Activated CD4-positive, alpha-beta T cell treated with anti-CD3 and anti-CD28 coated beads, Interleukin-2, amount 10 ng/mL, durations not matched to agents 24 days and 14 days (primary cell): Measurements from ENCODE around the gene ISX. TPM values are rescaled to one million over a fixed set of nuclear protein-coding genes. Genes with fewer than 3 reads are reported as not detected.

ENCODE experiments used
- DNase-seq: peaks from one replicate; pipeline ENCODE4 v3.0.0; 2022
- H3K27ac Mint-ChIP-seq: one replicate; pipeline ENCODE4 v1.8.0; 2022; ENCODE audit warnings: mild to moderate bottlenecking, mixed read lengths
- H3K27me3 Mint-ChIP-seq: one replicate; pipeline ENCODE4 v1.8.0; 2022; ENCODE audit warnings: mixed read lengths
- H3K36me3 Mint-ChIP-seq: one replicate; pipeline ENCODE4 v1.8.0; 2022; ENCODE audit warnings: low read depth, mild to moderate bottlenecking, mixed read lengths
- H3K4me1 Mint-ChIP-seq: one replicate; pipeline ENCODE4 v1.8.0; 2021; ENCODE audit warnings: mixed read lengths
- H3K4me3 Mint-ChIP-seq: one replicate; pipeline ENCODE4 v1.8.0; 2022; ENCODE audit warnings: mild to moderate bottlenecking, moderate library complexity, mixed read lengths
- H3K9me3 Mint-ChIP-seq: one replicate; pipeline ENCODE4 v1.8.0; 2021; ENCODE audit warnings: mixed read lengths
- intact Hi-C: fragments of 100-400 bp; cut with micrococcal nuclease; formaldehyde crosslinking; loops from one replicate; pipeline ENCODE4 v1.15.1; 2023
- total RNA-seq: library from RNA; stranded (reverse); gene quantifications from 2 replicates; pipeline ENCODE4 v1.2.3, GENCODE V29; 2022

ISX gene
- total RNA-seq, 1 donor from 2014 or later: not detected

DNA sequence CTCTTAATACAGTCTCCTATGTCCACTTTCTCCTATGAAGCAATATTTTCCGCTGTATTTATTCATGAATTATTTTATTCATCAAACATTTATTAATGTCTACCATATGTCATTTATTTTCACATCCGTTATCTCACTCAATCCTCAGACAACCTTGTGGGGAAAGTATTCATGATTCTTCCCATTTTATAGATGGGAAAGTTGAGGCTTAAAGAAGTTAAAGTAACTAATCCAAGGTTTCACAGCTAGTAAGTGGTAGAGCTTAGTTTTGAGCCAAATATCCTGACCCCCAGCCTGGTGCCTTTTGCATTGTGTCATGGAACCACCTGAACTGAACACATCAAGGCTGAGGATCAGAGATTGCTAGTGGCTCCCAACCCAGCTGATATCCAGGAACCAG lies 66.6 kb downstream of the ISX start:
- intact Hi-C loops: no loop called here
- no peak overlapping the region for H3K27ac Mint-ChIP-seq
- peaks cover 2% of the 10 kb centered on the region for H3K4me1 Mint-ChIP-seq
- H3K9me3 Mint-ChIP-seq: no peaks in the 10 kb centered on the region
- H3K36me3 Mint-ChIP-seq: no peaks in the 10 kb centered on the region
- DNase-seq: no peak
- peaks cover 13% of the 10 kb centered on the region for H3K27me3 Mint-ChIP-seq
- H3K4me3 Mint-ChIP-seq: no peak overlapping the region

- Mint-ChIP-seq H3K27ac (no peak overlapping the region), H3K4me3 (no peak overlapping the region), H3K9me3 (no peaks in the 10 kb centered on the region), H3K4me1 (peaks cover 2% of the 10 kb centered on the region), H3K27me3 (peaks cover 10% of the 10 kb centered on the region), H3K36me3 (no peaks in the 10 kb centered on the region)
- DNase-seq: no peak
- intact Hi-C loops: no loop called here
These were observed 67.9 kb downstream of the ISX start for GRCh38 chr22:35133702-35134380.

DNA sequence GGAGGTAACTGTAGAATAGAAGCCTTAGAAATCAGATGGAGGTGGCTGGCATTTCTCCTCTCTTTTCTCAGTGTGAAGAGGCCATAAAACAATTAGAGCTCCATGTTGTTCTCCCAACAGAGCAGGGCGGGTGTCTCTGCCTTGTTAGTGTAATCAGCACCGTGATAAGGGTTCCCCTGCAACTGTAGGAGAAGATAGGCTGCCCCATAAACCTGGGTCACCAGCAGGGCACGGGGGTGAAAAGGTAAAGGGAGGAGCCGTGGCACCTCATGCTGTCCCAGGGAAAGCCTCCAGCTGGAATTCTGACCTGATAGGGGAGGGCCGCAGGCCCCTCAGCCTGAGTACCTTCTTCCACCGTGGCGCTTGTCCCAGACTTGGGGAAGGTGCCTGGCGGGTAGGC lies 68.7 kb downstream of the ISX start:
- peaks cover 10% of the 10 kb centered on the region for H3K27me3 Mint-ChIP-seq

GRCh38 chr22:35135165-35135564 lies 69.2 kb downstream of the ISX start:
- peaks cover 2% of the 10 kb centered on the region for H3K4me1 Mint-ChIP-seq
- no peaks in the 10 kb centered on the region for H3K9me3 Mint-ChIP-seq
- intact Hi-C loops: no loop called here
- no peak for DNase-seq
- H3K27me3 Mint-ChIP-seq: peaks cover 10% of the 10 kb centered on the region
- H3K36me3 Mint-ChIP-seq: no peaks in the 10 kb centered on the region
- no peak overlapping the region for H3K4me3 Mint-ChIP-seq
- no peak overlapping the region for H3K27ac Mint-ChIP-seq

More for the DNA sequence above, 68.7 kb downstream of the ISX start:
- H3K4me3 Mint-ChIP-seq: no peak overlapping the region
- H3K9me3 Mint-ChIP-seq: no peaks in the 10 kb centered on the region
- intact Hi-C loops: no loop called here
- peaks cover 2% of the 10 kb centered on the region for H3K4me1 Mint-ChIP-seq
- DNase-seq: no peak
- no peak overlapping the region for H3K27ac Mint-ChIP-seq
- H3K36me3 Mint-ChIP-seq: no peaks in the 10 kb centered on the region

Other genes starting within 250 kb of the ISX start
- 46.9 and 47.7 TPM in 2 replicates for gene HMGXB4, start 191.3 kb downstream of the ISX start, total RNA-seq
- 16.8 and 18.7 TPM in 2 replicates for gene TOM1, start 233.7 kb downstream of the ISX start, total RNA-seq